DMS114 treated with DMSO at 0.1 percent for 48 hours (cell line): ENCODE data around the gene BRWD1.
"Not testable (repeated sequence)": the region's sequence is repeated elsewhere in the genome, so short reads cannot be mapped to it uniquely, and the experiment has no call there.

Experiments used
- DNase-seq: peaks from one replicate; lab custom pipeline; 2025; ENCODE audit not compliant: unreplicated experiment; lab: John Stamatoyannopoulos, UW

Gene BRWD1

DNA sequence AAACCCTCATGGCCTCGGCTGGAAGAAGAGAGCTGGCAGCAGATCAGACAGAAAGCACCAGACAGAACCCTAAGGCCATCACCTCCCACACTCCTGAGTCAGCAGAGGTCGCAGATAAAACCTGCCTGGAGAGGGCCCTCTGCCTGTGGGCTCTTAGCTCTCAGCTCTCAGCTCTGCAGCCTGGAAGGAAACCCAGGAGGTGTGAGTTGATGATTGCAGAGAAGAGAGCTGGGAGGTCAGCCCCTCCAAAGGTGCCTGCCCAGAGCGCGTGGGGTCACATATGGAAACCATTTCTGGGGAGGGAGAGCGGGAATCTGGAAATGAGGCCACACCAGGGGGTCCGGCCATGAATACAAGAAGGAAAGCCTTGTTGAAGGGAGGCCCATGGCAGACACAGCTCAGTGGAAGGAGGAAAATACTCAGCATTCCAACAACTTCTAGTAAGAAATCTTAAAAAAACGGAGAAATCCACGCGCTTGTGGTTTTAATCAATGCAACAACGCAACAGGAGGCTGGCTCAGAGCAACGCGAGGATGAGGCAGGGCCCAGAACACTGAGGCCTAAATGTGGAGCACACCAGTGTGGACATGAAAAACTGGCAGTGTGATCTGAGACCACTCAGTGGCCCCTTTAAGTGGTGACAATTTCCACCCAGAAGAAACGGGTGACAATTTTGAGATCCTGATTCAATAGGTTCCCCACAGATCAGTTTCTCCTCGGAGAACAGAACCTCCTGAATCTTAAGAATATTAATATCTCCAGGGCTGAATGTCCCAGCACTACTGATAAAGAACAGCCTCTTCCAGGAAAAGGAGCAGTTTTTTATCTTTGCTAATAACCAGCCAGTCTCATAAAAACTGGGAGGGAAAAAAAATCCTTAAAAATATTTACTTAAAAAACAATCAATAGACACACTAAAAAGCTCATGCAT is 175.9 kb downstream of the BRWD1 start:
- no peak for DNase-seq

DNA sequence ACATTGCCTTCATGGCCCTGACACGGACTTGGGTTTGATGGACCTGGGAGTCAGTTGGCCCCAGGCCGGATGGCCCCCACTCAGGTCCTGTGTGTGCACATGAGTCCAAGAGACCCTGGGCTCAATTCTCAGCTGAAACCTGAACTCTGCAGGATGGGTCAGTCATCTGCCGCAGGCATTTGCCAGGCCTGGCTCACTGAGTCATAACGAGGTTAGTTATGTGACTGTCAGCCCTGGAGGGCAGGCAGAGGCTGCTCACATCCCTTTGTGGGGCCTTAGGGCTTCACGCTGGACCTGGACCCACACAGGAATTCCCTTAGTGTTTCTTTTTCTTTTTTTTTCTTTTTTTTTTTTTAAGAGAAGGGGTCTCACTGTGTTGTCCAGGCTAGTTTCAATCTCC is 176.7 kb downstream of the BRWD1 start:
- no peak for DNase-seq

DNA sequence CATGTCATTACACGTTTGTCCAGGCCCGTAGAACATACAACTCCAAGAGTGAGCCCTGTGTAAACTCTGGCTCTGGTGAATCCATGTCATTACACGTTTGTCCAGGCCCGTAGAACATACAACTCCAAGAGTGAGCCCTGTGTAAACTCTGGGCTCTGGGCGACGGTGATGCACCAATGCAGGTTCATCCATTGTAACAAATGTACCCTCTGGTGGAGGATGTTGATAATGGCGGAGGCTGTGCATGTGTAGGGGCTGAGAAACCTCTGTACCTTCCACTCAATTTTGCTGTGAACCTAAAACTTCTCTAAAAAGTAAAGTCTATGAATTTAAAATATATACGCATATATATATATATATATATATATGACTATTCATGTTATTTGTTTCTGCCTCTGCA is 177.3 kb downstream of the BRWD1 start:
- DNase-seq: not testable (repeated sequence)

DNA sequence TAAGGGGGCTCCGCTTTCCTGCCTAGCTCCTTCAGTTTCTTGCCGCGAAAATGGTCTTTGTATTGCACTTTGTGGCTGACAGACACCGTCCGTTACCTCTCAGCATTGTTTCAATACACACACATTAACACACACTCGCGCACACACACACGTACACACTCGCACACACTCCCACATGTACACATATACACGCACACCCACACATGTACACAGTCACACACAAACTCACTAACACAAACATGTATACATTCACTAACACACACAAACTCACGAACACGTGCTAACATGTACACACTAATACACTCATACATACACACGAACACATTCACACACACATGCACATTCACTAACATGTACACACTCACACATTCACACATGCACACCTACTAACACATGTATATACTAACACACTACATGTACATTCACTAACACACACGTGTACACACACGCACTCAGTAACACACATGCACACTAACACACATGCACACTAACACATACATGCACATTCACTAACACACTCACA is 179.1 kb downstream of the BRWD1 start:
- DNase-seq: no peak
